K562 (cell line): Measurements from ENCODE around the gene COA7.

Experiments
- BRF2 ChIP-seq: IDR thresholded peaks from 3 replicates; pipeline ENCODE4 v1.6.1; 2011; ENCODE audit warnings: borderline replicate concordance, mild to moderate bottlenecking; ENCODE audit not compliant: insufficient read length, insufficient read depth
- MAX ChIP-seq: sonication (generic); formaldehyde crosslinking; IDR thresholded peaks from 2 replicates; pipeline ENCODE4 v1.9.0; 2022; ENCODE audit warnings: mild to moderate bottlenecking, missing genetic modification reagents
- POLR2A ChIP-seq: fragments of 450-650 bp; conservative IDR thresholded peaks from 2 replicates; pipeline ENCODE4 v1.6.1; 2016
- SREBF2 ChIP-seq: sonication (generic); formaldehyde crosslinking; IDR thresholded peaks from 2 replicates; pipeline ENCODE4 v1.4.0; 2020; ENCODE audit warnings: mild to moderate bottlenecking, missing genetic modification reagents

- TF ChIP-seq MAX (CRISPR knock-in tag) (no peak), POLR2A (no peak), SREBF2 (no peak), BRF2 (no peak)
Observed at GRCh38 chr1:52679498-52679897, 18.6 kb downstream of the COA7 start.
